ENCODE measurements around the gene TNFSF9.
"Not testable (repeated sequence)": the region's sequence is repeated elsewhere in the genome, so short reads cannot be mapped to it uniquely, and the experiment has no call there.

The TNFSF9 gene

DNA sequence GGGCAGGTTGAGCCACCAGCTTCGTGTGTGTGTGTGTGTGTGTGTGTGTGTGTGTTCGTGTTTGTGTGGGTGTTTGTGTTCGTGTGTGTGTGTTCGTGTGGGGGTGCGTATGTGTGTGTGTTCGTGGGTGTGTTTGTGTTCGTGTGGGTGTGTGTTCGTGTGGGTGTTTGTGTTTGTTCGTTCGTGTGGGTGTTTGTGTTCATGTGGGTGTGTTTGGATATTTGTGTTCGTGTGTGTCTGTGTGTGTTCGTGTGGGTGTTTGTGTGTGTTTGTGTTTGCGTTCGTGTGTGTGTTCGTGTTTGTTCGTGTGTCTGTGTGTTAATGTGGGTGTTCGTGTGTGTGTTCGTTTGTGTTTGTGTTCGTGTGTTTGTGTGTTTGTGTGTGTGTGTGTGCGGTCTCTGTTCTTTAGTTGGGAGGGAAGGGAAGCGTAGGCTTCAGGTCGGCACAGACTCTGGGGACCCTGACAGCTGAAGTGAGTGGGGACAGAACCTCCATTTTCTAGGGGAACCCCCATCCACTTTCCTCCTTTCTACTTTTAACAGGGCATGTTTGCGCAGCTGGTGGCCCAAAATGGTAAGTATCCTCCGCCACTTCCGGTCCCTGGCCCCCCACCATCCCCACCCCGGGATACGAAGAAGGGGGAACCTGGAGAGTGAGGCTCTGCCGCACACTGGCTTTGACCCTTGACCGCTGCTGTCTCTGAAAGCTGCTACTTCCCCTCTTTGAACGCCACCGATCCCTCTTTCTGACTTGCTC, 1.6 kb downstream of the TNFSF9 start:
- no peak for DNase-seq (ENCODE audit: low read depth in 2 of 2)

DNA sequence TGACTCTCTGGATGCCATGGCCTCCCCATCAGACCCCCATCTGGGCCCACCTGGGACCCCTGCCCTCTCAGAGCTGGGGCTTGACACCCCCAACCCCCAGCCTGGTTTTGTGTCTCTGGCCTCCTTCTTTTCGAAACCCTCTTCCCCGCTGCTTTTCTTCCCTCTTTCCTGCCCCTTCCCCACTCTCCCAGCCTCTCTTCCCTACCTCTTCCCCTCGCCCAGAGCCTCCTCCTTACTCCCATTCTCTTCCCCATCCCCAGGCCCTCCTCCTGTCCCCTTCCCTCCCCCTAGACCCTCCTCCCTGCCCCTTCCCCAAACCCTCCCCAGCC, 2.1 kb downstream of the TNFSF9 start:
- DNase-seq (ENCODE audit: low read depth in 2 of 2): no peak

DNA sequence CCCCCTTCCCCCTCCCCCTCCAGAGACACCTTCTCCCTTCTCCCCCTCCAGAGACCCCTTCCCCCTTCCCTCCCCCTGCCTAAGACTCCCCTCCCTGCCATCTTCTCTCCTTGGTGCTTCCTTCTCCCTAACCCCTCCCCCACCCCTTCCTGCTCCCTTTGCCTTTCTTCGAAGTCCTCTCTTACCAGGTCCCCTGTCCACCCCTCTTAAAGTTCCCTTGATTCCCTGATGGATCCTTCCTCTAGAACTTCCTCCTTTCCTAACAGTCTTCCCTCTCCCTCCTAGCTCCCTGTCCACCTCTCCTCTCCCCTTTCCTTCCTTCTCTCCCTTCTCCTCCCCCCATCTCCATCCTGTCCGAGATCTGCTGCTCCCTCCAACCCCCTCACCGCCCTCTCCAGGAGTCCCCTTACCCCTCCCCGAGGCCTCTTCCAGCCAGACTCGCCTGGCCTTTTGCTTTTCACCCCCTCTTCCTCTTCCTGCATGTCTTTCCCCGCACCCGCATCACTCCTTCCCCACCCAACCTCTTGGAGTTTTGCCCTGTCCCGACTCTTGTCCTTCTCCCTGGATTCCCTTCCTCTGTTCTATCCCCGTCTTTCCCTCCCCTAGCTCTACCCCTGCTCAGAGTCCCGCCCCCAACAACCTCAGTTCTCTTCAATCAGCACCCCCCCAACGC, 3.1 kb downstream of the TNFSF9 start:
- no peak for DNase-seq (ENCODE audit: low read depth in 2 of 2)

DNA sequence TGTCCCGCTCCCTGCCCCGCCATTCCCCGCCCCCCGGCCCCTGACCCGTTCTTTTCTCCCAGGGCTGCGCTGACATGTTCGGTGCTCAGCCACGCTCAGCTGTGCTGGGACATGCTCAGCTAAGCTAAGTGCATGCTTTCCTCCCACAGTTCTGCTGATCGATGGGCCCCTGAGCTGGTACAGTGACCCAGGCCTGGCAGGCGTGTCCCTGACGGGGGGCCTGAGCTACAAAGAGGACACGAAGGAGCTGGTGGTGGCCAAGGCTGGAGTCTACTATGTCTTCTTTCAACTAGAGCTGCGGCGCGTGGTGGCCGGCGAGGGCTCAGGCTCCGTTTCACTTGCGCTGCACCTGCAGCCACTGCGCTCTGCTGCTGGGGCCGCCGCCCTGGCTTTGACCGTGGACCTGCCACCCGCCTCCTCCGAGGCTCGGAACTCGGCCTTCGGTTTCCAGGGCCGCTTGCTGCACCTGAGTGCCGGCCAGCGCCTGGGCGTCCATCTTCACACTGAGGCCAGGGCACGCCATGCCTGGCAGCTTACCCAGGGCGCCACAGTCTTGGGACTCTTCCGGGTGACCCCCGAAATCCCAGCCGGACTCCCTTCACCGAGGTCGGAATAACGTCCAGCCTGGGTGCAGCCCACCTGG, 3.7 kb downstream of the TNFSF9 start:
- DNase-seq (ENCODE audit: low read depth in 2 of 2): no peak

DNA sequence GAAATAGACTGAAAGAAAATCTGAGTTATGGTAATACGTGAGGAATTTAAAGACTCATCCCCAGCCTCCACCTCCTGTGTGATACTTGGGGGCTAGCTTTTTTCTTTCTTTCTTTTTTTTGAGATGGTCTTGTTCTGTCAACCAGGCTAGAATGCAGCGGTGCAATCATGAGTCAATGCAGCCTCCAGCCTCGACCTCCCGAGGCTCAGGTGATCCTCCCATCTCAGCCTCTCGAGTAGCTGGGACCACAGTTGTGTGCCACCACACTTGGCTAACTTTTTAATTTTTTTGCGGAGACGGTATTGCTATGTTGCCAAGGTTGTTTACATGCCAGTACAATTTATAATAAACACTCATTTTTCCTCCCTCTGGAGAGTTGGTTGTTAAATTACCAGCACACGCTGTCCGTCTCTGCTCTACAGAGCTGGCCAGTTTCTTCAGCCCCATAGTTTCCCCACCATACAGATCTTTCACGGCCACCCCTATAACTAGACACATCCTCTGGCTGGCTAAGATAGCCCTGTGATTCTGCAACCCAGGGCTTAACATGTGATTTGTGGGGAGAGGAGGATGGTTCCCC, 4.8 kb downstream of the TNFSF9 start:
- DNase-seq (ENCODE audit: low read depth in 2 of 2): no peak

DNA sequence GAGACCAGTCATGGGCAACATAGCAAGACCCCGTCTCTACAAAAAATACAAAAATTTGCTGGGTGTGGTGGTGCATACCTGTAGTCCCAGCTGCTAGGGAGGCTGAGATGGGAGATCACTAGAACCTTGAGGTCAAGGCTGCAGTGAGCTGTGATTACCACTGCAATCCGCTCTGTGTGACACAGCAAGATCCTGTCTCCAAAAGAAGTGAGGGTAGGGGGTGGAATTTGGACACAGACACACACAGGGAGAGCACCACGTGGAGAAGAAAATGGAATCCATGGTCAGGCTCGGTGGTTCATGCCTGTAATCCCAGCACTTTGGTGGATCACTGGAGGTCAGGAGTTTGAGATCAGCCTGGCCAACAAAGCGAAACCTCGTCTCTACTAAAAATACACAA, 8.7 kb downstream of the TNFSF9 start:
- no peak for DNase-seq (ENCODE audit: low read depth in 2 of 2)

DNA sequence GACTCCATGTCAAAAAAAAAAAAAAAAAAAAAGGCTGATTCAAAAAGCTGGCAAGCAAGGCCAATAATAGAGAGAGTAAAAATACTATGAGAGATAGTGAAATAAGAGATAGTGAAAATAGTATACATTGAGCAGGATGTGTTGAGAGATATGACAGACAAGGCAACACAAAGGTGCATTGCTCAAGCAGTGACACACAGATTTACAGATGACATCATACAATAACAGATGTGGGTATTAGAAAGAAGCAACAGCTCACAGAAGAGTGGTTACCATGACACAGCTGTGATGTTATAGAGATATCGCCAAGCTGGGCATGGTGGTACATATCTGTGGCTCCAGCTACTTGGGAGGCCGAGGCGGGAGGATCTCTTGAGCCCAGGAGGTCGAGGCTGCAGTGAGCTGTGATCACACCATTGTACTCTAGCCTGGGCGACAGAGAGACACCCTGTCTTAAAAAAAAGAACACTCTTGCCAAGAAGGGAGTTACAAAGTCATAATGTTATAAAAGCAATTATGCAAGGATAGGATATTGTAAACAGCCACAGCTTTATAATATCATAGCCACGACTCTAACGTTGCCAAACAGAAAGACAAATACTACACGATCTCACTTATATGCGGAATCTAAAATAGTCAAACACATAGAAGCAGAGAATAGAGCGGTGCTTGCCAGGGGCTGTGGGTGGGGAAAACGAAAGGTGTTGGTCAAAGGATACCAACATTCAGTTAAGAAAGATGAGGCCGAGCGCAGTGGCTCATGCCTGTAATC, 10.3 kb downstream of the TNFSF9 start:
- DNase-seq (ENCODE audit: low read depth in 2 of 2): no peak

DNA sequence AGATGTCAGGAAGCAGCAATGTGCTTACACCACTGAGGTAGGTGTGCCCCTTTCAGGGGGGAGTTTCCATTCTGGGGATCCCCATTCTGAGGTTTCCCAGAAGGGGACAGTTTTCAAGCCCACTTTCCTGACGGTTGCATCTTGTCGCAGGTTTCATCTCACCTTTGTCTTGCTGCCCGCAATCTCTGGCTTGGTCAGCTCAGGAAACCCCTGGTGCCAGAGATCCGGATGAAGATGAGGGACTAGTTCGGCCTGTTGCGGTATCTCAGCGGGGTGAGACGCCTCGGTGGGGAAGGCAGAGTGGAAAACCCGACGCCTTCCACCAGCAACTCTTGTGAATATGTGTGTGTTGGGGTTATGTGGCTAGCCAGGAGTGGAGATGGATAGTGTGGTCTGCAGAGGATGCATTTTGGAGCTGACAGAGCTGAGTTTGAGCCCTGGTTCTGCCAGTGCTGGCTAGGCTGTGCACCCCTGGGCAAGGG, 13.1 kb downstream of the TNFSF9 start:
- no peak for DNase-seq (ENCODE audit: low read depth in 2 of 2)

DNA sequence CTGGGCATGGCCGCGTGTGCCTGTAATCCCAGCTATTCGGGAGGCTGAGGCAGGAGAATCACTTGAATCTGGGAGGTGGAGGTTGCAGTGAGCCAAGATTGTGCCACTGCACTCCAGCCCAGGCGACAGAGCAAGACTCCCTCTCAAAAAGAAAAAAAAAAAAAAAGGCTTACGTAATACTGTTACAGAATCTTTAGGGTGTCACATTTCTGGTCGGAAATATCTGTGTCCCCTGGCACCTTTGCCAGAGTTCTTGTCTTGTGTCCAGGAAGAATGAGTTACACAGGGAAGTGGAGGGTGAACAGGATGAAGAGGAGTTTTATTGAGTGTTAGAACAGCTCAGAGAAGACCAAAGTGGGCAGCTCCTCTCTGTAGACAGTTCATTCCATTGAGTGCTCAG, 19.9 kb downstream of the TNFSF9 start:
- not testable (repeated sequence) for DNase-seq (ENCODE audit: low read depth in 2 of 2)

DNA sequence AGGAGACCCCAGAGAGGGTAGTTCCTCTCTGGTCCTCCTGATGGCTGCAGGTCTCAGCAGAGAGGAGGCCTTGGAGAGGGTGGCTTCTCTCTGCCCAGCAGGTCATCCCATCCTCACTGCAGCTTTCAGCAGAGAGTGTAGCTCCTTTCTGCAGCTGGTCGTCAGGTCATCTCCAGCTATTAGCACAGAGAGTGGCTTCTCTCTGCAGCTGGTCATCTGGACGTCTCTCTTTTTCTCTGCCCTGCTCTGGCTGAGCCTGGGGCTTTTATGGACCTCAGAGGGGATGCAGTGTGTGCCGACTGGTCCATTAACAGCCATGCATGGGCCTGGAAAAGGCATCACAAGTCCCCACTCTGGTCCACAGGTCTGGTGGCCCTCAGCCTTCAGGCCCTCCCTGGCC, 20.3 kb downstream of the TNFSF9 start:
- no peak for DNase-seq (ENCODE audit: low read depth in 2 of 2)

DNA sequence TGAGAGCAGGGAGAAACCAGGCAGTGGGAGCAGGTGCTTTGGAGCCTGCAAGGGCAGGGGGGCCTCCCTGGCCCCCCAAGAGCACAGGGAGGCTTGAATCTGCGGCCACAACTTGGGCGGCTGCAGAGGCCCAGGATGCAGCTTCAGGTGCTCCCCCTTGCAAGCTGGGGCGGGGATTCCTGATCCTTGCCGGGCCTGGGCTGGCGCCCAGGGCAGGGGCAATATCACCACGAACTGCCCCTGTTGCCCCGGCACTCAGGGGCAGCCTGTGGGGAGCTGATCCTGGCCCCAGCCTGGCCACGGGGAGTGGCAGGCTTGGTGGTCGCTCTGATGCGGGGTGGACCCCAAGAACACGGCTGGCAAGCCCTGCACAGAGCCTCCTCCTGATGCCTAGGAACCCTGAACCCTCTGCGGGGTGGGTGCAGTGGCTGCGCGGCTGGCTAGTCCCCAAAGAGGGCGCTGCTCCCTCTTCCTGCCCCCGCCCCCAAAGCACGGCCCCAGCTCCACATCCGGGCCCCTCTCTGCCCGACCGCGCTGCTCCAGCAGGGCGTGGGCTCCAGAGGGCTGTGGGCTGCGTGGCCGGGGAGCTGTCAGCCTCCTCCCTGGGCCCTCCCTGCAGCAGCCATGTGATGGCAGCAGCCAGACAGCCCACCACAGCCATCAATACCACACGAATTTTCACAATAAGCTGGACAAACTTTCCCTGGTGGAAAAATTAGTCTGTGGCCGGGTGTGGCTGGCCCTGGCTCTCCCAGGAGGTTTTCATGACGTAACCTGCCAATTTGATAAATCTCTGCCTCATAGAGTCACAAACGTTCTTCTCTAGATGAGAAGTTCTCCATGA, 21.0 kb downstream of the TNFSF9 start:
- DNase-seq (ENCODE audit: low read depth in 2 of 2): peak; percentile 18 to 43

DNA sequence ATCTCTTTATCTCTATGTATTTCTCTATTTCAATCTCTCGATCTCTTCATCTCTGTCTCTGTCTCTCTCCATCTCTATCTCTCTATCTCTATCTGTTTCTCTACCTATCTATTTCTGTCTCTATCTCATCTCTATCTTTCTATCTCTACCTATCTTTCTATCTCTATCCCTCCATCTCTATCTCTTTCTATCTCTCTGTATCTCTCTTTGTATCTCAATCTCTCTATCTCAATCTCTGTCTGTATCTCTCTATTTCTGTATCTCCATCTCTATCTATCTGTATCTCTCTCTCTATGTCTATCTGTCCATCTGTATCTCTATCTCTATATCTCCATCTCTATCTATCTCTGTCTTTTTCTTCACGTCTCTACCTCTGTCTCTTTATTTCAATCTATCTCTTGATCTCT, 25.2 kb downstream of the TNFSF9 start:
- DNase-seq (ENCODE audit: low read depth in 2 of 2): no peak

DNA sequence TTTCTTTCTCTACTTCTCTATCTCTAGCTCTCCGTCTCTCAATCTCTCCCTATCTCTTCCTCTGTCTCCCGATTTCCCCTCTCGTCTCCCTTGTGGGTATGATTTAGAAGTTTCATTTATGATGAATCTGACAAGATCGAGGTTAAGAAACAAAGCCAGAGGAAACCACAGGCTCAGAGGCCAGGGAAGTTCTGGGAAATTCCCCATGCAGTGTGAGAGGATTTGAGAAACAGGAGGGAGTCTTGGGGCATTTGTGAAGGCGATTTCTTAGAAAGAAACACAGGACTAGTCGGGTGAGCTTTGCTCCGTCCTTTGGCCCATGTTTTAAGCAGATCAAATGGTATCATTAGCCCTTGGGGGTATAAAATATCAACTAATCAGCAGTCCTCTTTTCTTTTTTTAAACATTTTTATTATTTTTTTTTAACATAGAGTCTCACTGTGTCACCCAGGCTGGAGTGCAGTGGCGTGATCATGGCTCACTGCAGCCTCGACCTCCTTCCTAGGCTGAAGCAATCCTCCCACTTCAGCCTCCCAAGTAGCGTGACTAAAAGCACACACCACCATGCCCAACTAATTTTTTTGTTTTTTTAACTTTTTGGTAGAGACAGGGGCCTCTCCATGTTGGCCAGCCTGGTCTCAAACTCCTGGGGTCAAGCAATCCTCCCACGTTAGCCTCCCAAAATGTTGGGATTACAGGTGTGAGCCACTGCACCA, 25.8 kb downstream of the TNFSF9 start:
- DNase-seq (ENCODE audit: low read depth in 2 of 2): no peak

DNA sequence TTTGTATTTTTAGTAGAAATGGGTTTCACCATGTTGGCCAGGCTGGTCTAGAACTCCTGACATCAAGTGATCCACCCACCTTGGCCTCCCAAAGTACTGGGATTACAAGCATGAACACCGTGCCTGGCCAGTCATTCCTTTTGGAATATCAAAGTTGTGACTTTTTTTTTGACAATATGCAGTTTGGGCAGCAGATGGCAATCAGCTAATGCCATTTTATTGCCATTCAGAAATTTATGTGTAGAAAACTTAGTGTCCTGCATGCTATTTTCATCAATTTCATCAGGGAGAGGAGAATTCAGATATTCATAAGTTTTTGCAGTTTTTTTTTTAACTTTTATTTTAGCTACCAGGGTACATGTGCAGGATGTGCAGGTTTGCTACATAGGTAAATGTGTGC, 31.6 kb downstream of the TNFSF9 start:
- not testable (repeated sequence) for DNase-seq (ENCODE audit: low read depth in 2 of 2)

DNA sequence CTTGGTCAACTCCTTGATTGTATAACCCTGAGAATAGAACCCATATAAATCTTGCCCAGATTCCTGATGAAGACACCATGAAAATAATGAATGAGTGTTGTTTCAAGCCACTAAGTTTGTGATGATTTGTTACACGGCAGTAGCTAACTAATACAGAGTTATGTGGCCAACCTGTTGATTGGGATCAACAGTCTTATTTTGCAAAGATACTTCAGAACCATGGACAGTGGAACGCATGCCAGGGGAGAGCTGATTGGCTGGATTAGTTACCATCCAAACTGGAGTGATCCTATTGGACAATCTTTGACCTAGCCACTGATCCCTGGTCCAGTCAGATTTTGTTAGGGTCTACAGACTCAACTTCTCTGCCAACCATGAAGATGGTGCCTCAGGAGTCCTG, 33.6 kb downstream of the TNFSF9 start:
- no peak for DNase-seq (ENCODE audit: low read depth in 2 of 2)

DNA sequence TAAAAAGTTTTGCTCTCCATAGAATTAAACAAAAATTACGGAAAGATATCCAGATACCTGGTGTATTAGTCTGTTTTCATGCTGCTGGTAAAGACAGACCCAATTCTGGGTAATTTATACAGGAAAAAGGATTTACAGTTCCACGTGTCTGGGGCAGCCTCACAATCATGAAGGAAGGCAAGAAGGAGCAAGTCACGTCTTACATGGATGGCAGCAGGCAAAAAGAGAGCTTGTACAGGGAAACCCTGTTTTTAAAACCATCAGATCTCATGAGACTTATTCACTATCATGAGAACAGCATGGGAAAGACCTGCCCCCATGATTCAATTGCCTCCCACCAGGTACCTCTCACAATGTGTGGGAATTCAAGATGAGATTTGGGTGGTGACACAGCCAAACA, 35.9 kb downstream of the TNFSF9 start:
- DNase-seq (ENCODE audit: low read depth in 2 of 2): not testable (repeated sequence)

DNA sequence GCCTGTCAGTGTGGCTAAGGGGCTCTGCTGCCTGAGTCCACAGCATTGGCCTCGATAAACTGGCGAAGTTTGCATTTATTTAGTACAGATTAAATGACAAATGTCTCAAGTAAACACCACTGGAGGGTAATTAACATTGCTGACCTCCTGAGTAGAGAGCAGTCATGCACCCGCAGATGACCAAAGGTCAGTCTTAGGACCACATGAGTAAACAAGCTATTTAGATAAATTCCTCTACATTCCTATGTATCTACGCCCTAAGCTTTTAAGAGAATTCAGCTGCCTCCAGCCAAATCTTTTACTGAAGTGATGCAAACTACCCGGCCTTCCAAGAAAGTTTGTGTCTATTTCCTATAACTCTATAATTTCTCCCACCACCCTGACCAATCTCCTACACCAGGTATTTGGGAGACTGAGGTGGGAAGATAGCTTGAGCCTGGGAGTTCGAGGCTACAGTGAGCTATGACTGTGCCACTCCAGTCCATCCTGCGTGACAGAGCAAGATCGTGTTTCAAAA, 37.2 kb downstream of the TNFSF9 start:
- DNase-seq (ENCODE audit: low read depth in 2 of 2): no peak

DNA sequence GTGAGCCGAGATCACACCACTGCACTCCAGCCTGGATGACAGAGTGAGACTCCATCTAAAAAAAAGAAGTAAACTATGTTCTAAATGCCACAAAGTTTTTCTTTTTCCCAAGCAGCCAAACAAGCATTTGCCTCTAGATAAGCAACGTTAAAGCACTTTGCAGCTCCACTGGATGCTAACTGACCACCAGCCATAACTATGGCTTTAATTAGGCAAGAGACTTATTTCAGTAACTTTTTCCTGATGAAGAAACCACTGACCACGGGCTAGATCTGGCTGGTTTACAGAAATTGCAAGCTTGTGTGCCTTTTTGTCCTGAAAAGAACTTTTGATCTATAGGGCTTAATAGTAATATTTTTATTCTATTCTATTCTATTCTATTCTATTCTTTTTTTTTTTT, 38.0 kb downstream of the TNFSF9 start:
- DNase-seq (ENCODE audit: low read depth in 2 of 2): no peak

DNA sequence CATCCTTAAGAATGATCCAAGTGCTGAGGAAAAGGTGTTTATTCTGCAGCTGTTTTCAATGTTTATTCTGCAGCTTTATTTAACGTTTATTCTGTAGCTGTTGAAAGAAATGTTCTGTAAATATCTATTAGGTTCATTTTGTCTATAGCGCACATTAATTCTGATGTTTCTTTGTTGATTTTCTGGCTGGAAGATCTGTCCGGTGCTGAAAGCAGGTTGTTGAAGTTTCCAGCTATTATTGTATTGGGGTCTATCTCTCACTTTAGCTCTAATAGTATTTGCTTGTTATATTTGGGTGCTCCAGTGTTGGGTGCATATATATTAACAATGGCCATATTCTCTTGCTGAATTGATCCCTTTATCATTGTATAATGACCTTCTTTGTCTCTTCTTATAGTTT, 39.9 kb downstream of the TNFSF9 start:
- DNase-seq (ENCODE audit: low read depth in 2 of 2): no peak

DNA sequence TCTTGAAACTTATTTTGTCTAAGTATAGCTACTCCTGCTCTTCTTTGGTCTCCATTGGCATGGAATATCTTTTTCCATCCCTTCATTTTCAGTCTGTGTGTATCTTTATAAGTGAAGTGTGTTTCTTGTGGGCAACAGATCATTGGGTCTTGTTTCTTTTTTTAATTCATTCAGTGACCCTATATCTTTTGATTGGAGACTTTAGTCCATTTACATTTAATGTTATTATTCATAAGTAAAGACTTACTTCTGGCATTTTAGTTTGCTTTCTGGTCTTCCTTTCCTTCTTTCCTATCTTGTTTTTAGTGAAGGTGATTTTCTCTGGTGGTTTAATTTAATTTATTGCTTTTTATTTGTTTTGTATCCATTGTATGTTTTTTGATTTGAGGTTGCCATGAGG, 40.3 kb downstream of the TNFSF9 start:
- DNase-seq (ENCODE audit: low read depth in 2 of 2): no peak
